HG03108 (cell line): Measurements from ENCODE around the gene ZNF350.
"Not testable (repeated sequence)": the region's sequence is repeated elsewhere in the genome, so short reads cannot be mapped to it uniquely, and the experiment has no call there.

Experiments
- ATAC-seq: cut with Tn5 transposase; IDR thresholded peaks from one replicate; pipeline ENCODE4 v1.9.1; 2021; ENCODE audit warnings: moderate library complexity; ENCODE audit not compliant: unreplicated experiment

ZNF350 gene

DNA sequence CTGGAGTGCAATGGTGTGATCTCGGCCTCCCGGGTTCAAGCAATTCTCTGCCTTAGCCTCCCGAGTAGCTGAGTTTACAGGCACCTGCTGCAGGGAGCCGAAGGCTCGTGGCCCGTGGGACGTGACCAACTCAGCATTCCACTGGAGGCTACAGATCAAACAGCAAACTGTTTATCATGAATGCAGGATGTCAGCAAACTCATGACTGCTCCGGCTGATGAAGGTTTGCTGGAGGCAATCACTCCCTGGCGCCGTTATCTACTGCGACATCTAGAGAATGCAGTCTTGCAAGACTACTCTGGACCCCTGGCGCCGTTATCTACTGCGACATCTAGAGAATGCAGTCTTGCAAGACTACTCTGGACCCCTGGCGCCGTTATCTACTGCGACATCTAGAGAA lies 10.9 kb downstream of the ZNF350 start:
- not testable (repeated sequence) for ATAC-seq

DNA sequence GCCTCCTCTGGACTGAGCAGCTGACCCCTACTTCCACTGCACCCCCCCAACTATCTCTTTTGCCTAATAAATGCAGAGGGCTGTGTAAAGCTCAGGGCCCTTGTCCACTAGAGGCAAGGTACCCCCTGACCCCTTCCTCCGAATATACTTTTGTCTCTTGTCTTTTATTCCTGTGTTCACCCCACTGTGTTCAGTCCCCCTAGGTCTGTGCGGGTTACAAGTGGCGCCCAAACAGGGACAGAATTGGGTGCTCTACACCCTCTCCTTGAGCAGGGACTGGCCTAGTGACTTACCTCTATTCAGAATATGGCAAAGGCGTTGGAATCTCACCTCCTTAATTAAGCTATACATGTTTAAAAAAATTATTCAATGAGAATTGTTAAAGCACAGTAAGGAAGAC lies 15.0 kb downstream of the ZNF350 start:
- ATAC-seq: no peak

DNA sequence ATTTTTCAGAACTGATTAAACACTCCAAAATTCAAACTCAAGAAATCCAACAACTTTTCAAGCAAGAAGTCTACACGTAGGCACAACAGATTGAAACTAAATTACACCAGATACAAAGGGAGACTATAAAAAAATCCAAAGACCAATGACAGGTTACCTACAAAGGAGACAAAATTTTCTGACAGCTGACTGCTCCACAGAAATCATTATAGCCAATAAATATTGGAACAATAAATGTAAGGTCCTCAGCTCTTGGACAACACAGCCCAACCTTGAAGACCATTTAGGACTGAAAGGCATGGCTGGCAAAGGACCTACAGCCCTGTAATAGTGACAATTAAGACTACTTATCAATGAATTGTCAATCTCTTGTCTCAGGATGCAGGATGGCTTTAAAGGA lies 15.9 kb downstream of the ZNF350 start:
- ATAC-seq: no peak

DNA sequence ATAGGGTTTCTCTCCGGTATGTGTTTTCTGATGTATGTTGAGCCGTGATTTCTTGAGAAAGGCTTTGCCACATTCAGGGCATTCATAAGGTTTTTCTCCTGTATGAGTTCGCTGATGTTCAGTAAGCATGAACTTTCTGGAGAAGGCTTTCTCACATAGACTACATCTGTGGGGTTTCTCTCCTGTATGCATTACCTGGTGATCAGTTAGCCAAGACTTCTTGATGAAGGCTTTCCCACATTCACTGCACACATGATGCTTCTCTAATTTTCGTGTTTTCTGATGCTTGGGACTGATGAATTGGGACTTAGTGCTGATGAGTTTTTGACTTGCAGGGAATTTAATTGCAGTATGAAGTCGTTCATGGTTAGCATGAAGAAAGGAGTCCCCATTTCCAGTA lies 21.1 kb downstream of the ZNF350 start:
- no peak for ATAC-seq

DNA sequence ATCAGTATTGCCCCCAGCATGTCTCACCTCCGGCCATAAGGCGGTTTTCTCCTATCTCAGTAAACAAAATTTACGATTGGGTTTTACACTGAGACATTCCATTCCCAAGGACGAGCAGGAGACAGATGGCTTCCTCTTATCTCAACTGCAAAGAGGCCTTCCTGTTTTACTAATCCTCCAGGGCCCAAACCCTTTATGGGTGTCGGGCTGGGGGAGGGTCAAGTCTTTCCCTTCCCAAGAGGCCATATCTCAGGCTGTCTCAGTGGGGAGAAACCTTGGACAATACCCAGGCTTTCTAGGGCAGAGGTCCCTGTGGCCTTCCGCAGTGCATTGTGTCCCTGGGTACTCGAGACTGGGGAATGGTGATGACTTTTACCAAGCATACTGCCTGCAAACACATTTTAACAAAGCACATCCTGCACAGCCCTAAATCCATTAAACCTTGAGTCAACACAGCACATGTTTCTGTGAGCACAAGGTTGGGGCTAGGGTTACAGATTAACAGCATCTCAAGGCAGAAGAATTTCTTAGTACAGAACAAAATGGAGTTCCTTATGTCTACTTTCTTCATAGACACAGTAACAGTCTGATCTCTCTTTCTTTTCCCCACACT lies 25.9 kb downstream of the ZNF350 start:
- ATAC-seq: not testable (repeated sequence)

DNA sequence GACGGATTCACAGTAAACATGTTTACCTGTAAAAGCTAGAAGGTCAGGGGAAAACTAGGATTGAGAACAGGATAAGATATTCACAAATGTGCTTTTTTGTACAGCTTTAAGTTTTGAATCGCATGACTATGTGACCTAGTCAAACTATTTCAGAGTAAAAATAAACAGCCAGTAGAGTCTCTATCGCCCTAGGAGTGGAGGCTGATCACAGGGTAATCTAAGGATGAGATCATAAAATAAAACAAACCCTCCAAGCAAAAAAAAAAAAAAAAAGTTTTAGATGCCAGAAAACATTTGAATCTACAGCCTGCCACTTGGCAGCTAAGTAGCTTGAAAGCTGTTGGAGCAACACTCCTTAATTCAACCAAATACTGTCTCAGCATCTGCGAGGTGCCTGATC lies 26.8 kb downstream of the ZNF350 start:
- no peak for ATAC-seq

DNA sequence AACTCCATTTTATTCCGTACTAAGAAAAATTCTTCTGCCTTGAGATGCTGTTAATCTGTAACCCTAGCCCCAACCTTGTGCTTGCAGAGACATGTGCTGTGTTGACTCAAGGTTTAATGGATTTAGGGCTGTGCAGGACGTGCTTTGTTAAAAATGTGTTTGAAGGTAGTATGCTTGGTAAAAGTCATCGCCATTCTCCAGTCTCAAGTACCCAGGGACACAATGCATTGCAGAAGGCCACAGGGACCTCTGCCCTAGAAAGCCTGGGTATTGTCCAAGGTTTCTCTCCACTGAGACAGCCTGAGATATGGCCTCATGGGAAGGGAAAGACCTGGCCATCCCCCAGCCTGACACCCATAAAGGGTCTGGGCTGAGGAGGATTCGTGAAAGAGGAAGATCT lies 28.8 kb downstream of the ZNF350 start:
- ATAC-seq: not testable (repeated sequence)

DNA sequence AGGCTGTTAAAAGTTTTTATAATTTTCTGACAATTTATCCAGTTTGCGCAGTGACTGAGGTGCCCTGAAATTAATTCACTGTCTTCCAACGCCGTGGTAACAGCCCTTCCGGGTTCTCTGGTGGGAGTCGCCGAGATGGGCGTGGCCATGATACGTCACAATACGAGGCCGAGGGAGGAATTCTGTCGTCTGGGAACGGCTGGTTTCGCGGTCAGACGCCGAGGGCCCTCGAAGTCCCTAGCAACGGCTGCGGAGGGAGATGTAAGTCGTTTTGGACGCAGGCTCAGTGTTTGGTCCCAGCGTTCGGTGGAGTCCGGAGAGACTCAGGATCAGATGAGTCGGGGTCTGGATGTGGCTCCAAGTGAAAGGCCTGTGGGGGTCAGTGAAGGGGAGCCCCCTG lies 37.7 kb downstream of the ZNF350 start:
- no peak for ATAC-seq

DNA sequence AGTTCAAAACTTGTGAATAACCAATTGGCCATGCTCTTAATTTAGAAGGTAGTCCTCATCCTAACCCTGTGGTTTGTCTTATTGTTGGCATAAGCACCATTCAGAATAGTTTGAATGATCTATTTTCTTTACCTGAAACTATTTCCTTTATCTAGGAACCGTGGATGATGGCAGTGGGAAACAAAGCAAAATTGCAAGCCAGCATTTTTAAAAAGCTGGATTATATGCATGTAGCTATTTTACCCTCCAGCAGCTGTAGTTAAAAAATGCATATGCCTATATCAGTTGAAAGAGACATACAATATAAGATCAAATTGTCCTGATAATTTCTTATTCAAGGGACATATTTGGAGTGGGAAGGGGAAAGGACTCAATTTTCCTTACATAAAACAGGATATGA lies 40.0 kb downstream of the ZNF350 start:
- no peak for ATAC-seq

DNA sequence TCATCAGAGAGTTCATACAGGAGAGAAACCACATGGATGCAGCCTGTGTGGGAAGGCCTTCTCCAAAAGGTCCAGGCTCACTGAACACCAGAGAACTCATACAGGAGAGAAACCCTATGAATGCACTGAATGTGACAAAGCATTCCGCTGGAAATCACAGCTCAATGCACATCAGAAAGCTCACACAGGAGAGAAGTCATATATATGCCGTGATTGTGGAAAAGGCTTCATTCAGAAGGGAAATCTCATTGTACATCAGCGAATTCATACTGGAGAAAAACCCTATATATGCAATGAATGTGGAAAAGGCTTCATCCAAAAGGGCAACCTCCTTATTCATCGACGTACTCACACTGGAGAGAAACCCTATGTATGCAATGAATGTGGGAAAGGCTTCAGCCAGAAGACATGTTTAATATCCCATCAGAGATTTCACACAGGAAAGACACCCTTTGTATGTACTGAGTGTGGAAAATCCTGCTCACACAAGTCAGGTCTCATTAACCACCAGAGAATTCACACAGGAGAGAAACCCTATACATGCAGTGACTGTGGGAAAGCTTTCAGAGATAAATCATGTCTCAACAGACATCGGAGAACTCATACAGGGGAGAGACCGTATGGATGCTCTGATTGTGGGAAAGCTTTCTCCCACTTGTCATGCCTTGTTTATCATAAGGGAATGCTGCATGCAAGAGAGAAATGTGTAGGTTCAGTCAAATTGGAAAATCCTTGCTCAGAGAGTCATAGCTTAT lies 41.7 kb downstream of the ZNF350 start:
- no peak for ATAC-seq

DNA sequence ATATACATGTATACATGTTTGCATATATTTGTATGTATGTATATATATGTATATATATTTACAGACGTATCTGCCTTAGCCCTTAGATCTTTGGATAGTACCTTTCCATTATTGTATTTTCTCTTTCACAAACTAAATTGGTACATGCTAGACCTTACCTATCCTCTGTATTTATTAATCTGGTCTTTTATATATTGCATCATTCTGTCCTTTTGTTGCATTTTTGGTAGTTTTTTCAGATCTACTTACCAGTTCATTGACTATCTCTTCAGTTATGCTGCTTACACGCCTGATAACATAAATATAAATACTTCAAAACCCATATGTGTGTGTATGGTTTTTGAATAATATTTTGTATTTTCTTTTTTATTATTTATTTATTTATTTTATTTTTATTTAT lies 47.7 kb downstream of the ZNF350 start:
- no peak for ATAC-seq

DNA sequence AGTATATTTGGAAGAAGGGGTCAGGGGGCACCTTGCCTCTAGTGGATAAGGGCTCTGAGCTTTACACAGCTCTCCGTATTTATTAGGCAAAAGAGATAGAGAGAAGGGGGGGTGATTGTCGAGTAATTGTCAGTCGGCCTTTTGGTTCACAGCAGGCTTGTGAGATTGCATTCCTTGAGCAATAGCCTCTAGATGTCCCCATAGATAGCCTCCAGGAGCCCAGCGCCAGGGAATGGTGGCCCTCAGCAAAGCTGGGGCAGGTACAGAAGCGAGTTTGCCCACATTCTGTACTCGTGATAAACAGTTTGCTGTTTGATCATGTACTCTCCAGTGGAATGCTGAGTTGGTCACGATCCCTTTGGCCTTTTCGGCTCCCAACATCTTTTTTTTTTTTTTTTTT lies 54.7 kb downstream of the ZNF350 start:
- ATAC-seq: no peak

DNA sequence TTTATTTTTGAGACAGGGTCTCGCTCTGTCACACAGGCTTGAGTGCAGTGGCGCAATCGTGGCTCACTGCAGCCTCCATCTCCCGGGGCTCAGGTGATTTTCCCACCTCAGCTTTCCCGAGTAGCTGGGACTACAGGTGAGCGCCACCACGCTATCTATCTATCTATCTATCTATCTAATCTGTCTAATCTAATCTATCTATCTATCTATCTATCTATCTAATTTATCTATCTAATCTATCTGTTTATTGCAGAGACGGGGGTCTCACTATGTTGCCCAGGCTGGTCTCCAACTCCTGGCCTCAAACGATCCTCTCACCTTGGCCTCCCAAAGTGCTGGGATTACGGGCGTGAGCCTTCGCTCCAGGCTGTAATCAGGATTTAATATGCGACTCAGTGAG lies 58.8 kb downstream of the ZNF350 start:
- no peak for ATAC-seq

DNA sequence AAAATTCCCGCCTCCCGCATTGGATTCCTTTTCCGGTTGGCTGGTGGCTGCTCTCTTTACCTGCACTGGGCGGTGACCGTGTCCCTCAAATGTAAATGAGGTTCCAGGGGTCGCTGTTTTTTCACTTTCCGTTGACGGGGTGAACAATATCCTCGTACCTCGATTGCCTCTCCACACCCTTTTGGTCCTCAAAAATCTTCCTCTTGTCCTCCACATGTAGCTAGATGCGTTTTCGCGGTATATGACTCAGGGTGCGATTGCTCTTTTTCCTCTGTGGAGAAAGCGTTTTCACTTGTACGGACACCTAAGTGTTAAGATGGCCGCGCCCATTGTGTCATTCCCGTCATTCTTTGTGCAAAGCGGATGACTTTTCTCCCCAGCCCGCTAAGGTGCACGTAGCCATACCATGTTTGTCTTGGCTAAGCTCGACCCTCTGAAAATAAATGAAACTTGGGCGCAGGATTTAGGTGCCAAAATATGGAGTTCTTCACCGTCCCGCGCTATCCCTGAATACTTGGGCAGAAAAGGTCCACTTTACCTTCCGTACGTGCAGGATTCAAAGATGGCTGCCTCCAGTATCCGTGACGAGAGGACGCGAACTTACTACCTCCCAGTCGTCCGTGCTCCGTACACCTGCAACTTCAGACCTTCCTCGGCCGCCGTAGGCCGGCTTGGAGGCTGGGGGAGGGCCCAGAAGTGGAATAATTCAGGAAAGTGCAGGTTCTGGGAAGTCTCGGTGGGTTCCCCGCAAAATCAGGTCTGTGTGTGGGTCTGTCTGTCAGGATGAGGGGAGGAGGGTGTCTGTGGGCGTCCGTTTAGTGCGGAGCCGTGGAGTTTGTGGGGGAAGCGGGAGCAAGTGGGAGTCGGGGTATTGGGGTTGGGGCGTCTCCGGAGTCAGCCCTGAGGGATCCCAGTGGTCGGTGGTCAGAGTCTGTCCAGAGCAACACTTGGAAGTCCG lies 59.6 kb downstream of the ZNF350 start, which contains the start of gene ZNF613:
ZNF613 (plus strand) TSS at position 689 of the 958 bp plus-strand sequence. CDS start 8,749 bp downstream, outside the sequence.
- ATAC-seq: peak; percentile 72

DNA sequence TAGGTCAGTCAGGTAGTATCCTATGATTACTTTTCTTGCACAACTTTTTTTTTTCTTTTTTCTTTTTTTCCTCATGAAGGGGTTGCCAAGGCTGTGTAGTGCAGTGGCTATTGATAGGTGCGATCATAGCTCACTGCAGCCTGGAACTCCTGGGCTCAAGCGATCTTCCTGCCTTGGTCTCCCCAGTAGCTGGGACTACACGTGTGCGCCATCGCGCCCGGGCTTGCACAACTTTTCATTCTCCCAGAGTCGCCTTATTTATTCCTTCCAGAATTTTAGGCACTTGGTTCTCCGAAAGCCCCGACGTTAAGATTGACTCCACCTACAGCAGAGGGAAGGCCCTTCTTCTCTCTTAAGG lies 60.2 kb downstream of the ZNF350 start:
- no peak for ATAC-seq

DNA sequence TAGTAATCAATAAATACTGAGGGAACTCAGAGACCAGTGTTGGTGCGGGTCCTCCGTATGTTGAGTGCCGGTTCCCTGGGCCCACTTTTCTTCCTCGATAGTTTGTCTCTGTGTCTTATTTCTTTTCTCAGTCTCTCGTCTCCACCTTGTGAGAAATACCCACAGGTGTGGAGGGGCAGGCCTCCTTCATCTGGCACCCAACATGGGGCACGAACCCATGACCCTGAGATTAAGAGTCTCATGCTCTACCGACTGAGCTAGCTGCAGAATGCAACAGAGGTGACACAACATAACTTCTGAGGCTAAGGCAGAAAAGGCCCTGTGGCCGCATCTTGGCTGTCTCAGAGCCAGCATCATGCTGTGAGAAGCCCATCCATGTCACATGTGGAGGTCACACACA lies 64.7 kb downstream of the ZNF350 start:
- no peak for ATAC-seq

DNA sequence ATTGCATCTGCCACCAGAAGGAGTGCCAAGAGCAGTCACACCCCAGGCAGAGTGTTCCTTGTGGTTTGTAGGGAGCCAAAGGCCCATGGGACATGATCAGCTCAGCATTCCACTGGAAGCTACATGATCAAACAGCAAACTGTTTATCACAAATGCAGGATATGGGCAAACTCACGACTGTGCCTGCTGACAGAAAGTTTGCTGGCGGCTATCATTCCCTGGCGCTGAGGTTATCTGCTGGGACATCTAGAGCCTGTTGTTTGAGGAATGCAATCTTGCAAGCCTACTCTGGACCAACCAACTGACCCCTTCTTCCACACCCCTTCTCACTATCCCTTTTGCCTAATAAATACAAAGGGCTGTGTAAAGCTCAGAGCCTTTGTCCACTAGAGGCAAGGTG lies 67.0 kb downstream of the ZNF350 start:
- no peak for ATAC-seq

DNA sequence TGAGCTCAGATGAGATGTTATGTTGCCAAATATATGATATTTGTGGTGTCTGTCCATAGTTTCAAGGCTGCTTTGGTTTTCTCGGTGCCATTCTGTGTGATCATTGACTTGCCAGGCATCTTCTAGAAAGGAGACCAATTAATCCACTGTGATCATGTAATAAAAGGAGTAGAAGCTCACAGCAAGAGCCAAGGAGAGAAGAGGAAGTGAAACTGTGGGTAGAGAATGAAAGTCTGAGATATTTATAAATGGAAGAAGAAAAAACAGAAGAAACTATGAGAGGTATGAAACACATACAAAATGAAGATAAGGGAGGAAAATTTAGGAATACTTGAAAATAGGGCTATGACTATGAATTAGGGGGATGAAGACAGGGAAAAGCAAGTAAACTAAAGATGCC lies 70.5 kb downstream of the ZNF350 start:
- no peak for ATAC-seq

DNA sequence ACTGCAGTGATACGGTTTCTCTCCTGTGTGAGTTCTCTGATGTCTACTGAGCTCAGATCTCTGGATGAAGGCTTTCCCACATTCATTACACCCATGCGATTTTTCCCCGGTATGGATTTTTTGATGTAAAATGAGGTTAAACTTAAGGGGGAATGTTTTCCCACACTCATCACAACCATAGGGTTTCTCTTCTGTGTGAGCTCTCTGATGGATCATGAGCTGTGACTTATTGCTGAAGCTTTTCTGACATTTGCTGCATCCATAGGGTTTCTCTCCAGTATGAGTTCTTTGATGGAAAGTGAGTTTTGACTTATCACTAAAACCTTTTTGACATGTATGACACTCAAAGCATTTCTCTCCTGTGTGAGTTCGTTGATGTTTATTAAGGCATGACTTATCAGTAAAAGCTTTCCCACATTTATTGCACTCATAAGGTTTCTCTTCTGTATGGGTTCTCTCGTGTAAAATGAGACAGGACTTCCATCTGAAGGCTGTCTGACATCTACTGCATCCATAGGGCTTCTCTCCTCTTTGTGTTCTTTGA lies 71.2 kb downstream of the ZNF350 start:
- ATAC-seq: no peak
